Bone marrow (tissue), 2 donors: ENCODE results near the gene SHROOM3.

Source experiments
- DNase-seq, 2 donors: peaks; one replicate each; lab custom pipeline; 2025; lab: John Stamatoyannopoulos, UW

Gene SHROOM3

GRCh38 chr4:76821641-76822040 lies 386.6 kb downstream of the SHROOM3 start:
- no peak for DNase-seq

- no peak for DNase-seq
Observed at GRCh38 chr4:76822303-76822702, 387.3 kb downstream of the SHROOM3 start.

- no peak for DNase-seq
Observed at GRCh38 chr4:76823495-76823894, 388.5 kb downstream of the SHROOM3 start.

- DNase-seq = no peak
Observed at GRCh38 chr4:76830612-76830963, 395.6 kb downstream of the SHROOM3 start.

- DNase-seq = no peak
Observed at GRCh38 chr4:76830964-76831703, 396.1 kb downstream of the SHROOM3 start.

- DNase-seq = no peak
Observed at GRCh38 chr4:76831711-76832373, 396.8 kb downstream of the SHROOM3 start.
